ACC112 (cell line): ENCODE data around the gene SNAPC4.

Source experiments
- H2AFZ ChIP-seq: fragments of 200-600 bp; sonication (generic); one replicate; pipeline ENCODE4 v1.6.0; 2017; ENCODE audit warnings: antibody characterized with exemption, low read length; ENCODE audit not compliant: unreplicated experiment
- H3K27ac ChIP-seq: fragments of 200-600 bp; sonication (generic); 2 replicates; pipeline ENCODE4 v1.5.1; 2014; ENCODE audit warnings: low read depth, mild to moderate bottlenecking, antibody characterized with exemption, low read length, moderate library complexity
- H3K27me3 ChIP-seq: fragments of 200-600 bp; sonication (generic); 2 replicates; pipeline ENCODE4 v1.6.1; 2014; ENCODE audit warnings: mild to moderate bottlenecking, antibody characterized with exemption, low read length, moderate library complexity, mixed read lengths; ENCODE audit not compliant: insufficient read depth
- H3K36me3 ChIP-seq: fragments of 200-600 bp; sonication (generic); 2 replicates; pipeline ENCODE4 v1.6.1; 2016; ENCODE audit warnings: mild to moderate bottlenecking, antibody characterized with exemption, low read length, moderate library complexity, mixed read lengths; ENCODE audit not compliant: insufficient read depth
- H3K4me1 ChIP-seq: fragments of 200-600 bp; sonication (generic); one replicate; pipeline ENCODE4 v1.6.1; 2016; ENCODE audit warnings: low read length, mixed read lengths; ENCODE audit not compliant: insufficient read depth, unreplicated experiment, control insufficient read depth
- H3K4me3 ChIP-seq: fragments of 200-600 bp; sonication (generic); 2 replicates; pipeline ENCODE4 v1.5.1; 2014; ENCODE audit warnings: mild to moderate bottlenecking, low read depth, low read length
- H3K79me2 ChIP-seq: fragments of 200-600 bp; sonication (generic); one replicate; pipeline ENCODE4 v1.6.0; 2016; ENCODE audit warnings: low read length; ENCODE audit not compliant: control insufficient read depth, unreplicated experiment, insufficient read depth

Gene SNAPC4

DNA sequence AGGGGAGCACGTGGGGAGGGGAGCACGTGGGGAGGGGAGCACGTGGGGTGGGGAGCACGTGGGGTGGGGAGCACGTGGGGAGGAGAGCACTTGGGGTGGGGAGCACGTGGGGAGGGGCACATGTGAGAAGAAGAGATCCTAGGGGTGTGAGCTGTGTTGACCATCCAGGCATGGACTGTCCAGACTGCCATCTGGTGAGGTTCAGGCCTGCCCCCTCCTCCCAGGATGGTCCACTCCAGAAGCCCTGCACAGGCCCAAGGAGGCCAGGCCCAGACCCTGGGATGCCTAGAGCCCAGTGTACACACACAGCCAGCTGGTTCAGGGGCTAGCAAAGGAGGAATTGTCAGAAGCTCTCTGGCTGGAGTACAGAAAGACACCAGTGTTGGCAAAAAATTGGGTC, 2.3 kb downstream of the SNAPC4 start:
- H3K4me3 ChIP-seq, result no peak overlapping the region
- no peaks in the 10 kb centered on the region for H3K27me3 ChIP-seq
- H3K36me3 ChIP-seq, result peaks cover 18% of the 10 kb centered on the region; the same call in 1 of the 2 replicates
- H3K79me2 ChIP-seq, result peaks cover 23% of the 10 kb centered on the region
- no peak overlapping the region for H3K27ac ChIP-seq
- no peak overlapping the region for H2AFZ ChIP-seq
- H3K4me1 ChIP-seq, result peaks cover 22% of the 10 kb centered on the region

DNA sequence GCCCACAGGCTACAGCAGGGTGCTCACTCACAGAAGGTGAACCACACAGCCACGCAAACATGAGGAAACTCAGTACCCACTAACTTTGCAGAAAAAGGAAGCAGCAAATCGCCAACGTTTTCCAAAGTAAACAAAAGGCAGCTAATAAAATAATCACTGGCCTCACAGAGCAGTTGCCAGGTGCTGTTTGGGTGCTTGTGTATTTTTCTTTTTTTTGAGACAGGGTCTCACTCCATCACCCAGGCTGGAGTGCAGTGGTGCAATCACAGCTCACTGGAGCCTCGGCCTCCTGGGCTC, 3.8 kb downstream of the SNAPC4 start:
- peaks cover 18% of the 10 kb centered on the region; the same call in 1 of the 2 replicates for H3K36me3 ChIP-seq
- no peak overlapping the region for H3K4me3 ChIP-seq

DNA sequence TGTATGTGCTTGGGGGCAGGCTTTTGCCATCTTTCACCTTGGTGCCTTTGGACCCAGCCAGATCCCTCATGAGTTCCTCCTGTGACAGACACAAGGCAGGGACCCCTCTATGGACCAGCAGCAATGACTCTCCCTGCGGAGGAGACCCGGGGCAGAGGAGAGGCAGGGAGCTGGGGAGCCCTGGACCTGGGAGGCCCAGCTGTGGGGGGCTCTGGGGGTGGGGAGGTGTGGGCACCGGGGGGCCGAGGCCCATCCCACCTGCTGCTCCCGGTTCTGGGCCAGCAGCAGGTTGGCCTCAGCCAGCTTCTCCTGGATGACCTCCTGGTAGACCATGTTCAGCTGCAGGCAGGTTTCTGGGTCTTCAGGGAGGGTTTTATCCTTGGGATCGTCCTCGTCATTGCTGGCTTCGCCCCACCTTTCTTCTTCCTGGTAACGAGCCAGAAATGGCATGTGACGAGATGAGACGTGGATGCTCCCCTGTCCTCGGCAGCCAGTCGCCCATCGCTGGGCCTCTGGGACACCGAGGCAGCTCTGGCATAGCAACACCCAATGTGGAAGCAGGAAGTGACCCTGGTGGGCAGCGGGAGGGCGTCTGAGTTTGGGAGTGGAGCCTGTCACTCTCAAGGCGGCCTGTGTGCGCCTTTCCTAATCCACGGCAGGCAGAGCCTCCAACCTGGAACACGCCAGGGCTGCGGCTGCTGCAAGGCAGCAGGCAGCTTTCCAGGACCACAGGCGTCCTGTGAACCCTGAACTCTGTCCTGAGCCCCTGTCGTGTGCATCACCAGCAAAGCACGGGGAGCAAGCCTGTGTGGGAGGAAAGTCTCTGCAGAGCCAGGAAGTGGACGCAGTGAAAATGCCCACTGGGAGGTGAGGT, 4.4 kb downstream of the SNAPC4 start:
- peaks cover 18% of the 10 kb centered on the region; the same call in 1 of the 2 replicates for H3K36me3 ChIP-seq
- peaks cover 22% of the 10 kb centered on the region for H3K4me1 ChIP-seq
- no peak overlapping the region for H3K4me3 ChIP-seq
- no peaks in the 10 kb centered on the region for H3K27me3 ChIP-seq
- H2AFZ ChIP-seq, result no peak overlapping the region
- H3K27ac ChIP-seq, result no peak overlapping the region
- peaks cover 23% of the 10 kb centered on the region for H3K79me2 ChIP-seq

More for the DNA sequence above, 3.8 kb downstream of the SNAPC4 start:
- peaks cover 23% of the 10 kb centered on the region for H3K4me1 ChIP-seq
- no peaks in the 10 kb centered on the region for H3K27me3 ChIP-seq
- H2AFZ ChIP-seq, result no peak overlapping the region
- no peak overlapping the region for H3K27ac ChIP-seq
- H3K79me2 ChIP-seq, result peaks cover 23% of the 10 kb centered on the region

DNA sequence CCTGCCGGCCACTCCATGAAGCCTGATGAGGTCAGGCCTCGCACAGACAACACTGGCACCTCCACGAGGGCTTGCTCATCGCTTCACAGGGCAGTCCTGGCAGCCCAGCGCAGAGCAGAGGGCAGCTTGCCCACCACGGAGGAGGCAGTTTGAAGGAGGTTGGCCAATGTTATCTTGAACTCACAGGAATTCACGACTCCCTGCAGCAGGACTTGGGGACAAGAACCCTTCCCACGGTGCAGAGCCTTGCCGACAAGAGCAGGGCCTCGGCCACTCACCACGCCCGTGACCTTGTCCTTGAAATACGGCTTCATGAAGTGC, 5.0 kb downstream of the SNAPC4 start:
- Histone ChIP-seq H2AFZ (no peak overlapping the region), H3K27ac (no peak overlapping the region), H3K4me3 (no peak overlapping the region), H3K36me3 (peaks cover 18% of the 10 kb centered on the region; the same call in 1 of the 2 replicates), H3K4me1 (peaks cover 18% of the 10 kb centered on the region), H3K27me3 (no peaks in the 10 kb centered on the region), H3K79me2 (peaks cover 23% of the 10 kb centered on the region)

DNA sequence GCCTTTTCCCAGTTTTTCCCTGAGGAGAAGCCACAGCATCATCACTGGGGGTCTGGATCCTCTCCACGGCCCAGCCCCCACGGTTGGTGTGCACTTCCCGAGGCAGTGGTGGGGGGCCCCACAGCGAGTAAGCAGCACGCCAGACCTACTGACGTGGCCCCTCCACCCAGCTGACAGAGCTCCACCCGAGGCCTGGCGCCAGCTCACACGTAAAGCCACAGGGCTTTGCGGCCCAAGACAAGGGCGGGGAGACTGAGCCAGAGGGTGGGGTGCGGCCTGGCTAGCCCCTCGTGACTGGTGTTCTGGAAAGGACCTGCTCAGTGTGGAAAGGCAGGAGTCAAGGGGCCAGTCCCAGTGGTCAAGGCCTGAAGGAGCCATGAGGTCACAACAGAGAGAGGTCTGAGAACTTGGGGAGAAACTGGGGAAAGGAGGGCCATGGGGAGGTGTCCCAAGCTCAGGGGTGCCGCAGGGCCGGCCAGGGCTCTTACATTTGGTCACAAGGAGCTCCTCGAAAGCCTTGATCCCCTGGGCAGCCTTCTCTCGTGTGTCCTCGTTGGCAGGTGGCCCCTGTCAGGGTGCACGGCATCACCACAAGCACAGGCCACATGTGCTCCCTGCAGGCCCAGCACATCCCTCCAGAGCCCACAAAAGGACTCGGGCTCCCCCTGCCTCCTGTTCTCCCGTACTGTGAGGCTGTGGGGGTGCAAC, 5.5 kb downstream of the SNAPC4 start:
- Histone ChIP-seq H3K4me3 (no peak overlapping the region), H3K36me3 (peaks cover 18% of the 10 kb centered on the region; the same call in 1 of the 2 replicates)

DNA sequence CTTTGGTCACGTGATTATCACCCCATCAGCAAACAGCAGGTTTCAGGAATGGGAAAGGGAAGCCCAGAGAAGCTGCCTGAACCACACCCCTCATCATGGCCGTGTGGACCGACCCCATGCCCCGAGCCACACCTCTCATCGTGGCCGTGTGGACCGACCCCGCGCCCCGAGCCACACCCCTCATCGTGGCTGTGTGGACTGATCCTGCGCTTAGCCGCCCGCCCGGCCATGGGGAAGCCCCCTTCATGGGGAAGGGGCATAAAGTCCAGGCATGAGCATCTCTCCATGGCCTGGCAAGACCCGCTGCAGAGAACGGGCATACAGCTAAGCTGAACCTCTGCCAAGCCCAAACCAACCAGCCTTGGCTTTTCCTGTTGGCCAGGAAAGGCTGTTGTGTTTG, 6.4 kb downstream of the SNAPC4 start:
- no peak overlapping the region for H3K27ac ChIP-seq
- peaks cover 9% of the 10 kb centered on the region for H3K79me2 ChIP-seq
- peaks cover 18% of the 10 kb centered on the region; the same call in 1 of the 2 replicates for H3K36me3 ChIP-seq

More for the DNA sequence above, 5.5 kb downstream of the SNAPC4 start:
- H3K4me1 ChIP-seq, result peaks cover 18% of the 10 kb centered on the region
- peaks cover 18% of the 10 kb centered on the region for H3K79me2 ChIP-seq
- H3K27ac ChIP-seq, result no peak overlapping the region
- H2AFZ ChIP-seq, result no peak overlapping the region
- H3K27me3 ChIP-seq, result no peaks in the 10 kb centered on the region

DNA sequence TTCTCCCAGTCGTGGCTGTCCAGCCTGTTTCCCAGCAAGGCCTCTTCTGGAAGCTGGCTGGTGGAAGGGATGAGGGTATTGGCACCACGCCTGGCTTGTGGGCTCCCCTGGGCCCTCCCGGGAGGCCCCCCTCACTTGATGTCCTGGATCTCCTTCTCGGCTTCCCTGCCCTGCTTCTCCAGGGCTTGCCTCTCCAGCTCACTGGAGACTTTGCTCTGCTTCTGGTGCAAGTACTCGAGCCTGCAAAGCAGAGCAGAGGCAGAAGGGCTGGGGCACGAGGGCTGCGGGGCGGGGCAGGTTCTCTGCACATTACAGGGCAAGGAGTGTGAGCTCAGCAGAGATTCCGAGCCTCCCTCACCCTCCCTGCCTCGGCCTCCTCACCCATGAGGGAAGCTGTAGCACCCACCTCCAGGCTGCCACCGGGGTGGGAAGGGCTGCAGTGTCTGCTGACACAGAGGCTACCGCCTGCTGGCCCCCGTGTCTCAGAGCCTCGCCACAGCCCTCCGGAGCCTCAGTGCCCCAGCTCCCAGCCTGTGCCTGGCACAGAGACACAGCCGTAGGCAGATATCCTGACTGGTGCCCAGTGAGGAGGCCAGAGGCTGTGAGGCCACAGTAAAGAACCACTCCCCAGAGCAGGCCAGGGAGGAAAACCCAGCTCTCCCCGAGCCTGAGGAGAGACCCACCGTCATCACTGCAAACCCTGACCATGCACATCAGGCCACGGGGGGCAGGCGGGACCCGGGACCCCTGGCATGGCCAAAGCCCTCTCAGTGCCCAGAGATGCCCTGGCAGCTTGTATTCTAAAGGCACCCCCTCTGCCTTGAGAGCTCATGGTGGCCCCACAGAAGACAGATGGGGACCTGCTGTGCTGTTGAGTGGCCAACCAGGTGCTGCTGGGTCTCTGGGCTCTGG, 7.2 kb downstream of the SNAPC4 start:
- Histone ChIP-seq H3K4me3 (no peak overlapping the region), H3K36me3 (peaks cover 18% of the 10 kb centered on the region; the same call in 1 of the 2 replicates), H3K79me2 (peaks cover 2% of the 10 kb centered on the region), H3K27me3 (no peaks in the 10 kb centered on the region), H2AFZ (no peak overlapping the region), H3K4me1 (peaks cover 7% of the 10 kb centered on the region), H3K27ac (no peak overlapping the region)

More for the DNA sequence above, 6.4 kb downstream of the SNAPC4 start:
- H3K27me3 ChIP-seq, result no peaks in the 10 kb centered on the region
- peaks cover 13% of the 10 kb centered on the region for H3K4me1 ChIP-seq
- no peak overlapping the region for H3K4me3 ChIP-seq
- H2AFZ ChIP-seq, result no peak overlapping the region

DNA sequence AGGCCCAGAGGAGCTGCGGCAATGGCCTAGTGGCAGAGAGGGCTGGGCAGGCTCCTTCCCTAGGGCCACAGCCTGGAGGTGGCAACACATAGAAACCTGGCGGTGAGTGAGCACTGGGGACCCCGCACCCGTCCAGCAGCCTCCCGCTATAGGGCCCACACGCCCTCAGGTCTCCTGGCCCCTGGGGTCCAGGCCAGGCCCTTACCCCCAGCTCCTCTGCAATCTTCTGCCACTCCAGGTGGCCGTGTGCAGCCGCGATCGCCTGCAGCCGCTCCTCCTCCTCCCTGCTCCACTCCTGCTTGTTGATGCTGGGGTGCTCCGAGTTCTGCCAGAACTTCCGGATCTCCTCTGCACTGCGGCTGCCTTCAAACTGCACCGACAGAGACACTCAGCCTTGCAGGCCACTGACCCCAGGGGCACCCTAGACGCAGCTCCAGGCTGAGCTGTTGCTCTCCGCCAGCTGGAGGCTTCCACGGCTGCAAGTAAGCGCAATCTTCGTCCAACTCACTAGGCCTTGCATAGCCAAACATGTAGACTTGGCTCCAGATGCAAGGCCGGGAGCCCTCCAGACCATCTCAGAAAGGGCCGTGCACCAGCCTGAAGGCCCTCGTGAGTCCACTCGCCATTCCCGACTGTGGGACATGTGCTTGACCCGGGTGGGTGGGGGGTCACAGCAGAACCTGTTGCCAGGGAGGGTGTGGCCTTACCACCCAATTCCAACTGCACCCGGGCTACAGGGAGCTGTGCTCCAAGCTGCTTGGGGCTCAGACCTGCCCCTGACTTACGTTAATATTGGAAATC, 8.0 kb downstream of the SNAPC4 start:
- peaks cover 7% of the 10 kb centered on the region for H3K4me1 ChIP-seq
- no peak overlapping the region for H3K4me3 ChIP-seq
- no peak overlapping the region for H2AFZ ChIP-seq
- H3K27me3 ChIP-seq, result no peaks in the 10 kb centered on the region
- H3K27ac ChIP-seq, result no peak overlapping the region
- H3K79me2 ChIP-seq, result no peaks in the 10 kb centered on the region
- H3K36me3 ChIP-seq, result peaks cover 16% of the 10 kb centered on the region; the same call in 1 of the 2 replicates

DNA sequence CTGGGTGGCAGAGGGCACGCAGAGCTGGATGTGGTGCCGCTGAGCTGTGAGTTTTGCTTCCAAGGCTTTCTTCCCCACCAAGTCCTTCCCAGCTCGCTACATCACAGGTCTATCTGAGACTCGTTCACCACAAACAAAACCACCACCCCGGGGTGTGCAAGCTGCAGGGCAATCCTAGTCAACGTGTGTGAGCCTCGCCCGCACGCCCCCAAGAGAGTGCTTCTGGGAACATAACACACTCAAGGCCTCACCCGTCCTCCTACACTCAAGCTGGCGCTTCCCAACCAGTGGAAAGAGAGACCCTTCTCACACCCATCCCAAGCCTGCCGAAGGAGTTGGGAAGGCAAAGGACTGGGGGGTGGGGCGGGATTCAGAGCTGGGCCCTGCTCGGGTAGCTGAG, 10.6 kb downstream of the SNAPC4 start:
- Histone ChIP-seq H3K36me3 (peaks cover 7% of the 10 kb centered on the region; the same call in 1 of the 2 replicates), H2AFZ (no peak overlapping the region)

More for the DNA sequence above, 10.6 kb downstream of the SNAPC4 start:
- Histone ChIP-seq H3K27me3 (no peaks in the 10 kb centered on the region), H3K4me3 (no peak overlapping the region), H3K4me1 (peaks cover 7% of the 10 kb centered on the region), H3K27ac (no peak overlapping the region), H3K79me2 (no peaks in the 10 kb centered on the region)
